ENCODE results near the gene RALGPS1.

The RALGPS1 gene

DNA sequence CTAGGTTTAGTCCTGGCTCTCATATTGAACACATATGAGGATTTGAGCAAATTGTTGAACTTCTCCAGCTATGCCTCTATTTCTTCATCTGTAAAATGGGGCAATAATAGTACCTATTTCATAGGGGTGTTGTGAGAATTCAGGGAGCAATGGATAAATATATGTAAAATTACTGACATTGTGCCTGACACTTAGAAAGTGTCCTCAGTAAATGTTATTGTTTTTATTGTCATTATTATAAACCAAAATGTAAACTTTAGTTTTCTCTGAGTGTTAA, 106.2 kb downstream of the RALGPS1 start:
- DNase-seq (ENCODE audit: low read depth in 2 of 2, low spot score in 1 of 2): no peak

DNA sequence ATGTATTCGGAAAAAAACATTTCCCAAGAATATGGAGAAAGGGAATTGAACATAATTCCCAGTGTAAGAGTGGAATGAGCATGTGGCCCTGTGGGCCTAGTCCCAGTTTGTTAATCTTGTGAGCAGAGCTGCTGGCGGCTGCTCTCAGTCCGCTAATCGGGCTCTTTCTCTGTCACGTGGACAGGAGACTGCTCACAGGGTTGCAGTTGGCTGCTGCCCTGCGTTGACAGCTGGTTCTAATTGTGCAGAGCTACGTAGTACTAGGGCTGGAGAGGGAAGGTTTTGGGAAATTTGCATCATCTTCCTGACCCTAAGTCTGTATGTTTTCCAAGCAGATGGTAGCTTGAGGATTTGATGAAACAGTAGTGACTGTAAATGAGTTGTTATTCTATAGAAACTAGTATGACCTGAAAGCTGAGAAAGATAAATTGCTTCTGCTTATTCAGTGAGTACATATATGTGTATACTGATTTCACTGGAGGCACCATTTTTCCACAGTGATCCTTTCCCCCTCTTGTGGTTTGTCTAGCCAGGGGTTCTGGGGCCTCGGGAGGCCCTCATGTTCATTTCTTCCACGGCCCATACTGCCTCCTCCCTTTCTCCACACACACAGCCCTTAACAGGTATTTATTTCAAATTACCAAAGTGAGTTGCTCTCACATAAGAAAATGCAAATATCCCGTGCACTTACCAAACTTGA, 107.2 kb downstream of the RALGPS1 start:
- no peak for DNase-seq (ENCODE audit: low read depth in 2 of 2, low spot score in 1 of 2)

DNA sequence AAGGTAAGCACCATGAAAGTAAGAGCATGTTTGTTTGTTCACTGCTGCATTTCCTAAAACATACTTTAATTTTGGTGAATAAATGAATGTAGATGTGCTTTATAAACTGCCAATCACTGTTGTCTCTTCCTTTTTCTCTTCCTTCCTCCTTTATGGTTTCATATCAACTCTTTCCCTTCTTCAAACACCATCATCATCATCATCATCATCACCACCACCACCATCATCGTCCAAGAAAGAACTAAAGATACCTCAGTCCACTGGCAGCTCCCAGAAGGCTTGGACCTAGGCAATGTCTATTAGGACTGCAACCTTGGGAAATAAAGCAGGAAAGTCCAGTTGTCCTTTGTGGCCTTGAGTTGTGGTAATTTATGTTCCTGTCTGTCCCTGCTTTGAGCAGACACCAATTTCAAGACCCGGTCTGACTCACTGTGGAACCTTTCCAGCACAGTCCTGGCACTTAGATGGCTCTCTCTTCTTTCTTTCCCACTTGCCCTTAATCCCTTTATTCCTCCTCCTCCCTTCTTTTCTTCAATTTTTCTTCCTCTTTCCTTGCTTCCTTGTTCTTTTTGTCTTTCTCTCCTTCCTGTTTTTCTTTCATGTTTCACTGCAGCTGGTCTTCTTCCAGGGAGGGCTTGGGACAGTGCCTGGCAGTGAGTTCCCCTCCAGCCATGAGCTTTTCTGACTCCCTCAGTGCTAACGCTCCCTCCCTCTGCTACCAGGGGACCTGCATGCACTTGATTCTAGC, 108.5 kb downstream of the RALGPS1 start:
- no peak for DNase-seq (ENCODE audit: low read depth in 2 of 2, low spot score in 1 of 2)

DNA sequence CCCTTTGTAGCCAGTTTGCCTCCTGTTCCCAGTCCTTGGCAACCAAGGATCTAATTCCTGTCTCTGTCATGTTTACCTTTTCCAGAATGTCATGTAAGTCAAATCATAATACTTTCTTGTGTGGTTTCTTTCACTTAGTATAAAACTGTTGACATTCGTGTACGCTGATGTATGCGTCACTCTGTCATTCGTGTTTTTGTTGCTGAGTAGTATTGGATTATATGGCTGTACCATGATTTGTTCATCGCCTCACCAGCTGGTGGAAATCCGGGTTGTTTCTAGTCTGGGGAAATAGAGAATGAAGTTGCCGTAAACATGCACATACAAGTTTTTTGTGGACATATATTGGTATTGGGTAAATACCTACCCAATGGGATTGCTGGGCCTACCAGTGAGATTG, 110.5 kb downstream of the RALGPS1 start:
- DNase-seq (ENCODE audit: low read depth in 2 of 2, low spot score in 1 of 2): no peak

DNA sequence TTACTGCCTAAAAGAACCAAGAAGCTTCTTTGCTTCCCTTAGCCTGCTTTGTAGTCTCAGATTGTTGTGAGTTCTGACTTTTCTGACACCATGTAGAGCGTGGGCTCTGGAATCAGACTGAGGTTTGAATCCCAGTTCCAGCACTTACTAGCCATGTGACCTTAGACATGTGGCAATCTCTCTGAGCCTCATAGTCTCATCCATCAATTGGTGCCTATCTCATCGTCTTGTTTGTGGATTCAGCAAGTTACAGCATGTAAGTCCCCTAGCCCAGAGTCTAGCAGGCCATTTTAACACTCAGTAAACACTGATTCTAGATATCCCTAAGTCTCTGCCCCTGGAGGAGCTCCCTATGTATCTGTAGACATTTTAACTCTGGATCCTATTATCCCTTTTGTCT, 113.1 kb downstream of the RALGPS1 start:
- DNase-seq (ENCODE audit: low read depth in 2 of 2, low spot score in 1 of 2): no peak

DNA sequence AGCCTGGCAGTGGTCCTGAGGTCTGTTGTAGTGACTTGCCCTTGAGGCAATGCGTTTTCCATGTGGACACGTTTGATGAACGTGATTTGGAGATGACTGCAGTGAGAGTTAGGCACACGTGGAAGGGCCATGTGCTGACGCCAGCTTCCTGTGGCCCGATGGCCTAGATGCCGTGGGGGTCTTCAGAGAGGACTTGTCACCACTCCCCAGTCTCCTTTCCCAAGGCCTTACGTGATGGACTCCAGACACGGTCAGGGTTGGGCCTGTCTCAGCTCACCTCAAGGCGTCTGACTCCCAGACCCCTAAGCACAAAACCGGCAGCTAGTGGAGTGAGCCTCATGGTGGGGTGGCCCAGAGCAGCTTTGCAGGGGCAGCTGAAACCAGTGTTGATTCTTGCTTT, 115.0 kb downstream of the RALGPS1 start:
- DNase-seq (ENCODE audit: low read depth in 2 of 2, low spot score in 1 of 2): no peak

DNA sequence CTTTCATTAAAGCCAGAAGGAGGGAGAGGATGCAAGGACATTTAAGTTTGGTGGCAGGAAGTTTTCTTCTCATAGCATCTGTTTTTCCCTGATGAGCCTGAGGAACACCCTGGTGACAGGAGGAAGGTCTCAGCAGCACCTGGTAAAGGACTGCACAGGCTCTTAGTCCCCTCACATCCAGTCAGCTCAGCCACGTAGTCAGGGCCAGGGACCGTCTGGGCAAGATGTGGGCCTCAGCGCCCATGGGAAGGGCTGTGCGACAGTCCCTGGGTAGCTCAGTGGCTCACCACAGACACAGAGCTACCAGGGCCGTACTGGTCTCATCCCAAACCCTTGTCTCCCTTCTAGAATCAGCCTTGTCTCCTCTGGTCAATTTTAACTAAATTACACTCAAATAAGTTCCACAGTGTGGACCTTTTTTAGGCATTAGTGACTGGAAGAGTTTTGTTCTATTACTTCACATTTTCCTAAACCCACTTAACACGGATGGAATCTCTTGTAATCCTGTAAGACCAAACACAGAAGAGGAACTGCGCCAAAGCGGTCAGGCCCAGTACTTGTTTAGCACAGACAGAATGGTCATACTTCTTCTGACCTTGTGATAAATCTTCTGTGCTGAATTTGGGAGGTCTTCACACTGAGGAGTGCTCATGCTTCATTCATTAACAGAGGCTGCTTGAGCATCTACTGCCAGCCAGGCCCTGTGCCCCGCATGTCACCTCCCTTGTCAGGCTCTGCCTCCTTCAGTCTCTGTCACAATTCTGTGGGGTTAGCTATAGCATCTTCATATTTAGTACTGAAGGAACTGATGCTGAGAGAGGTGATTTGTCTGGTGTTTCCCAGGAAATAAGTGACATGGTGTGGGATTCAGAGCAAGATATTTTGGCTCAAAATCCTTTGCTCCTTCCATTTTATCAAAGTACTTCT, 116.5 kb downstream of the RALGPS1 start:
- no peak for DNase-seq (ENCODE audit: low read depth in 2 of 2, low spot score in 1 of 2)

DNA sequence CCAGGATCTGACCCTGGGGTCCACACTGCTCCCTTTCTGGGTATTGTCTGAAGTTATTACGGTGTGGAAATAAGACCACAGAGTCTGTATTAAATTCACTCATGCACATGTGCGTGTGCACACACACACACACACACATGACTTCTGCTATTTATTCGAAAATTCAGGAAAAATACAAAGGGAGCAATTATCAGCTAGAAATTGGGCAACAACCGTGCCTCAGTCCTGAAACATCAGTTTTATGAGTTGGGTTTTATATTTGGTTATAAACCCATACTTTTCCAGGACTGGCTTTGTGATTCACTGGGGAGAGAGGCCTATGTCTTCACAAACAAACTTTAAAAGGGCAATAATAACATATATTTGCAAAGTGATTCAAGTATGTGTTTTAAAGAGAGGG, 117.7 kb downstream of the RALGPS1 start:
- DNase-seq (ENCODE audit: low read depth in 2 of 2, low spot score in 1 of 2): no peak

DNA sequence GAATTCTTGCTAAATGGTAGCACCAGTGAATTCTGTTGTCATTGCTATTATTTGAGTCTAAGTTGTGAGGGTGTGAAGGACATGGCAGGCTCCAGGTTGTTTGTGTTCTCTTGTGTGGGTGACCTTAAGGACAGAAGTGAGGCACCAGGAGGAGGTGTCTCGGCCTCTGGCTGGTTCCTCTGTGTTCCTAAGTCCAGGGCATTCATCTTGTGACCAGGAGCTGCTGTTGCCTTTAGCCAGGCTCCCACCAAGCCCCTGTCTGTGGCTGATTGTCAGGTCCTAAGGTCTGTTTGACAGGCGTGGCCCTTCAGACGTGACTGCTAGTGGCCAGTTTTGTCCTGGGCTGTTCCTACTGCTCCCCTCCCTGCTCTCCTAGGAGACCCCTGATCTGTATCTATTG, 118.5 kb downstream of the RALGPS1 start:
- no peak for DNase-seq (ENCODE audit: low read depth in 2 of 2, low spot score in 1 of 2)

DNA sequence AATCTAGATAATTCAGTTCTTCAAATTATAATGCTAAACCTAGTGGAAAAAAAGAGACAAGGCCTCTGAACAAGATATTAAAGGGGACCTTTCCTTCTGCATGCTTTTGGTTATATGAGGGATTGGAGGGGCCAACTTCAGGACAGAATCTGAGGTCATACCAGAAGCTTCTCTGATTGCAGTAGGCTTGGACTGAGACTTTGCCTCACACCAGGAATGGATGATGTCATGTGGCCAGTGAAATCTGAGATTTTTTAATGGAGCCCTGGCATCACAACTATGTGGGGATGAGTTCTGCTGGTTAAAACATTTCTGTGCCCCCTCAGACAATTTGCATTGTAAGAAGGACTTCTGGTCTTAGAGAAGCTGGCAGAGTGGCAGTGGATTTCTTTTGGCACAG, 119.2 kb downstream of the RALGPS1 start:
- DNase-seq (ENCODE audit: low read depth in 2 of 2, low spot score in 1 of 2): no peak

DNA sequence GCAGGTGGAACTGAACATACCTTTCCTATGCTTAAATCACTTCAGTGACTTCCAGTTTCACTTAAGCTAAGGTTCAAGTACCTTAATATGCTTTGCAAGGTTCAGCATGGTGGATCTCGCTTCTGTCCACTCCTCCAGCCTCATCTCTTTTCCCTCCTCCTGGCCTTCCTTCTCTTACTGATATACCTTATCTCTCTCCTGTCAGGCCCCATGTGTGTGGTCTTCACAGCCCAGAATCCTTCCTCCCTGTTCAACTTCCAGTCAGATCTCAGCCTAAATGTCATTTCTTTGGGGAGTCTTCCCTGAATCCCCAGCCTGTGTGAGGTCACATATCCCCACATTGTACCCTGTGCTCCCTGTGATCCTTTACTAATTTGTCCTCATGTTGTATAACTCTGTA, 120.1 kb downstream of the RALGPS1 start:
- DNase-seq (ENCODE audit: low read depth in 2 of 2, low spot score in 1 of 2): no peak

DNA sequence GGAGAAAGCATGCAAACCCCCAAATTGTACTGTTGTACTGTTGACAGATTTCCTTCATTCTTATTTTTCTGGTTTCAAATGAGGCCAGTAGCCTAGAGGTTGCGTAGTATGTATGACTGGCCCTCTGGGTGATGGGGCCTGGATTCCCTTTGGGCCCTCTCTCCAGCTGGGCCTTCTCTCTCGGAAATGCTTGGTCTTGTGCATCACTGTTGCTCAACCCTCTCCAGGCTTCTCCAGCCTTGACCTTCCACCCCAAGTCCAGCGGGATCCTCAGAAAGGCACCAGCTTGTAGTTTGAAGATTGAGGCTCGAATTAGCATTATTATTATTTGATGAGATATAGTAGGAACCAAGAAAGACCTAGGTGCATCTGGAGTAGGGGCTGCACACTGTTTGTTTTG, 120.8 kb downstream of the RALGPS1 start:
- no peak for DNase-seq (ENCODE audit: low read depth in 2 of 2, low spot score in 1 of 2)

DNA sequence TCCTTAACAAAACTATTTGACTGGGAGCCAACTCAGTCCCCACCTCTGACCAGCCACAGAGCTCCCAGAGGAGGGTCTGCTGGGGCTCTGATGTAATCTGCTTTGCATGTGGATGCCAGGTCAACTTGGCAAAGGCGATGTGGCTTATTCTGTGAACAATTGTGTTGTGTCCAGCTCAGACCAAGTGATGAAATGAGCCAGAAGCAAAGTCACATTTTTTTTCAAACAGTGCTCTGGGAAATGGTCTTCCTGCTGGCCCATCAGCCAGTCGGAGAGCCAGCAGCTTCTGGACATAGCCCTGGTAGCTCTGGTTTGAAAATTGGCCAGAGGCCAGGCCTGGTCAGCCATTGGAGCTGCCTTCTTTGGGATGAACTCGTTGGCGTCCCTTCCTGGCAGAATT, 121.4 kb downstream of the RALGPS1 start:
- DNase-seq (ENCODE audit: low read depth in 2 of 2, low spot score in 1 of 2): no peak

DNA sequence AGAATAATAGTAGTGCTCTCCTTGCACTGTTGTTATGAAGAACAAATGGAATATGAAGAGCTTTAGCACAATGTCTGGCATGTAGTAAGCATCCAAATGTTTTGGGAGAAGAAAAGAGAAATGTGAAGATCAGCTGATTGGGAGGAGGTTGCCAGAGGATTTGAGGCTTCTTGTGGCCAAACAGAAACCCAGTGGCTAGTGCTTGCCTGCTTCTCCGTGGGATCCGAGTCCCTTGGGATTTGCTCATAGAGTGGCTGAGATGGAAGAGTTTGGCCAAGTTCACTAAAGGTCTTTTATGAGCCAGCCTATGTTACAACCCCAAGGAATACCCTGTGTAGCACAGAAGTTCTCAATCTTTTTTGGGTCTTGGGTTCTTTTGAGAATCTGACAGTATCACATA, 121.9 kb downstream of the RALGPS1 start:
- no peak for DNase-seq (ENCODE audit: low read depth in 2 of 2, low spot score in 1 of 2)

DNA sequence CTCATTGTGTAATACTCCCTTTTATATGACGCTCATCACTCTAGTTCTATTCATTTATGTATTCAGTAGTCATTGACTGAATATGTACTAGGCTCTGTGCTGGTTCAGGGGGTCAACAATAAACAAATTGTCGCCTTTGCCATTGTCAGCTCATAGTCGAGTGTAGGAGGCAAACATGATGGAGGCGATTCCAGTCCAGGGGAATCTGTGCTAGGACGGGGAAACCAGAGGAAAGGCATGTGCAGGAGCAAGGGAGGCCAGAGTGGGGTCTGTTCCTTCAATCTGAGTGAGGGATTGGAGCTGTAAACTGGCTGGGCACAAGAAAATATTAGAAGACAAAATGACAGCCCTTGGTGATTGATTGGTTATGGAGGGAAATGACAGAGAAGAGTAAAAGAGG, 123.9 kb downstream of the RALGPS1 start:
- DNase-seq (ENCODE audit: low read depth in 2 of 2, low spot score in 1 of 2): no peak

DNA sequence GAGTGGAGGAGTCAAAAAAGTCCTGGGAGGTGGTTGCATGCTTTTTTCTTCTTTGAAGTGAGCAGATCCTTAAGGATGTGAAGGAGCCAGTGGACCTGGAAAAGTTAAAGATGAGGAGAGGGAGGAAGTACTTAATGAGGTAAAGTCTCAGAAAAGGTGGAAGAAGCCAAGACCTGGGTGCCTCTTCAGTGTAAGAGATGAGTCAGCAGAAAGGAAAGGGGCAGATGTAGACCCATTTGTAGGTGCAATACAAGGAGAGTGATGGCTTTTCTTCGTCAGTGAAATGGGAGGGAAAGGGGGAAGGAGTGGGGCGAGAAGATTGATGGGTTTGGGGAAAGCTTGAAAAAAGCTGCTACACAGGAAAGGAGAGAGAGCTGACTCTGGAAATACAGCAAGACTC, 124.9 kb downstream of the RALGPS1 start:
- no peak for DNase-seq (ENCODE audit: low read depth in 2 of 2, low spot score in 1 of 2)

DNA sequence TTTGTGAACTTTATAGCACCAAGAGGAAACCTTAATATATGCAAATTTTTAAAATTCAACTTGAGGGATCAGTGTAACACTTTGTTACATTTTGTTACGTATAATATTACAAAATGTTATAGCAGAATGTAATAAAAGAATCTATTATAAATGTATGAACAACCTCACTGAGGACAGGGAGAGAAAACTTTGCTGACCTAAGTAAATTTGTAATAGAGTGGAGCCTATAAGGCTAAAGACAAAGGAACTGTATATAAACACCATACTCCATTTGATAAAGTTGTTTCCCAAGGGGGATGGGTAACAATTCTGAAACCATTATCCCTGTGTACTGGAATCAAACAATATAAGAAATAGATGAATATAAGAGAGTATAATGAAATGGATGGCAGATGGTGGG, 130.6 kb downstream of the RALGPS1 start:
- DNase-seq (ENCODE audit: low read depth in 2 of 2, low spot score in 1 of 2): no peak

DNA sequence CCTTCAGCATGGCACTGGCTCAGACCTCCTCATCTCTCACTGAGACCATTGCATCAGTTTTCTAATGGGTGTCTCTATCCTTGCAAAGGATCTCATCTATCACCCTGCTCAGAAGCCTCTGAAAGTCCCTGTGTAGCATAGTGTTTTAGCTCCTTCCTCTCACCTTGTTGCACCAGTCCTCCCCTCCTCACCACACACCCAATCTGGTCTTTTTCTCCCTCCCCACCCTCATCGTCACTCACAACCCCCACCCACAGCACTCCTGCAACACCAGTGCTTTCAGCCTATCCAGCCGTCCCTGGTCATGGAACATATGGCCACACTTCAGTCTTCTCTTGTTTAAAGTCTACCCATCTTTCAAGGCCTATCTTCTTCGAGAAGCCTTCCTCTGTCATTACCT, 133.4 kb downstream of the RALGPS1 start:
- no peak for DNase-seq (ENCODE audit: low read depth in 2 of 2, low spot score in 1 of 2)

DNA sequence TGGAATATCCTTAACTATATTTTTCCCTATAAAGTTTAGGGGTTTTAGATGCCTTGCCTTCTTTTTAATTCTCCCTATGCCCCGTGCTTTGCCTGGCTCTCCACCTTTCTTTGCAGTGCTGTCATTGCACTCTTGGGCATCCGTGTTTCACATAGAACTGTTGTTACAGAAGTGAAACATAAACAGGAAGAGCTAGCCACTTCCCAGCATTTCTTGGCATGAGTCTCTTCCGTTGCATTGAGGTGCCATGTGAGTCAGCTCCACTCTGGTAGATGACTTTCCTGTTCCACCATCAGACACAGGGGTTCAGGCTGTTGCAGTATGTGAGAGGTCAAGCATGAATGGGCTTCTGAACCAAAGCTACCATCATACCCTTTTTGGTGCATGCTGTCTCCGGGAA, 134.5 kb downstream of the RALGPS1 start:
- DNase-seq (ENCODE audit: low read depth in 2 of 2, low spot score in 1 of 2): no peak

DNA sequence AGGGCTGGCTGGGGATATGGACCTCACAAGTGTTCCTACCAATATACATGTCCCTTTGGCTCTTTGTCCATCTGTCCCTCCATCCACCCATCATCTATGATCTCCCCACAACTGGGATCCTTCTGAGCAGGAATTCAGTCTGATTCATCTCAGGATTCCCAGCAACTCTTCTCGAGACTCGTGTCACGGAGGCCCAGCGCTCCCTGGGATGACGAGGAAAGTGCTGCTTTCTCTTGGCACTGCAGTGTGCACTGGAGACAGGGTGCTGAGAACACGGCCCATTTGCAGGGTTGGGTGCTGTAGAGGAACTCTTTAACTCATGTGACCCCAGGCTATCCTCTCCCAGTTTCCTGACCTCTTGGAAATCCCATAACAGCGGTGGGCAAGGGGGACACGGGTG, 135.0 kb downstream of the RALGPS1 start:
- DNase-seq (ENCODE audit: low read depth in 2 of 2, low spot score in 1 of 2): no peak

DNA sequence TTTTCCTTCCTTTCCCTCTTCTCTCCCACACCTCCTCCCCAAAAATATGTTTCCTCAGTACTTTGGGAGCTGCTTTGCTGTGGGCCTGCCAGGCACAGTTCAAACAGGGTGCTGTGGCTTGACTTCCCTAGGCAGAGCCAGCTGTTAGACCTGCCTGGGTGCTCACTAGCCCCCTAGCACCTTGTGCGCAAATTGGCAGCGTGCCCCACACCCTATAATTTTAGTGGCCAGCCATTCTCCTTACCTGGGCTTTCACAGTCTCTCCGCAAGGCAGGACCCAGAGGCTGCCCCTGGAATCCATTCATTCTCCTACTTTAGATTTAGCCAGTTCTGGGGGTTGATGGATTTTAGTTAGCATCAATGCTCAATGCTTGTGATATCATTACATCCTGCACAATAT, 135.6 kb downstream of the RALGPS1 start:
- no peak for DNase-seq (ENCODE audit: low read depth in 2 of 2, low spot score in 1 of 2)

DNA sequence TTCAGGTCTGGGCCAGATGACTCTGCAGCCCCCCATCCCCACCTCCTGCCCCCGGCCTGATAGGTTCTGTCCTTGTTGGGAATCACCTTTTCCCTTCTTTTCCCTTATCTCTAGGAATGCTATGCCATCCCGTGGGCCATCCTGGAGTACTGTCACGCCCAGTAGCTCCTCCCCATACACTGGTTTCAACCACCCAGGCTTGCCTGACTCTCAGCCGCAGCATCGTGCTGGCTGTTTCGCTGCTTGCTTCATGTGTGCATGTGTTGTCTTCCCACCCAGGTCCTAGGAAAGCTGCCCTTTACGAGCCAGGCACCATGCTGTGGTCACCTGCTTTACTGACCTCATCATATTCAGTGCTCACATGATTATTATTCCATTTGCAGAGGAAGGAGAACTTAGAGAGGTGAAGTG, 136.0 kb downstream of the RALGPS1 start:
- DNase-seq (ENCODE audit: low read depth in 2 of 2, low spot score in 1 of 2): no peak

Measured in stimulated activated CD8-positive, alpha-beta memory T cell treated with anti-CD3 and anti-CD28 coated beads, Interleukin-4, amount 100 ng/mL, for 1 hour (primary cell).